K562 (cell line): ENCODE results near the gene HNRNPLL. TPM values are rescaled to one million over a fixed set of nuclear protein-coding genes. Genes with fewer than 3 reads are reported as not detected.
"Not testable (repeated sequence)": the region's sequence is repeated elsewhere in the genome, so short reads cannot be mapped to it uniquely, and the experiment has no call there.

Experiments used
- CBFA2T2 ChIP-seq: fragments of 450-650 bp; conservative IDR thresholded peaks from 2 replicates; pipeline ENCODE4 v1.6.1; 2017; ENCODE audit warnings: mild to moderate bottlenecking
- ETS1 ChIP-seq: conservative IDR thresholded peaks from 2 replicates; pipeline ENCODE4 v1.6.1; 2011; ENCODE audit warnings: low read depth, mild to moderate bottlenecking, low read length; ENCODE audit not compliant: control insufficient read depth
- FOXJ2 ChIP-seq: fragments of 200-800 bp; sonication (Bioruptor generic); IDR thresholded peaks from 2 replicates; pipeline ENCODE4 v1.6.1; 2016; ENCODE audit warnings: missing genetic modification characterization, missing compliant biosample characterization
- GABPA ChIP-seq: fragments of 200-800 bp; sonication (Bioruptor generic); conservative IDR thresholded peaks from 2 replicates; pipeline ENCODE4 v1.6.1; 2016; ENCODE audit warnings: low read depth, missing genetic modification characterization, missing compliant biosample characterization
- JUND ChIP-seq, 2 experiments: IDR thresholded peaks; 2 replicates in 1 of 2; 3 replicates in 1 of 2; pipeline ENCODE4 v1.6.1; 2011; ENCODE audit warnings: borderline replicate concordance in 2 of 2, low read depth in 2 of 2, low read length in 2 of 2, improper control_type of control experiment in 1 of 2, missing biosample characterization in 1 of 2, missing genetic modification characterization in 1 of 2, missing genetic modification reagents in 1 of 2
- MTA2 ChIP-seq: fragments of 450-650 bp; IDR thresholded peaks from 2 replicates; pipeline ENCODE4 v1.6.1; 2016; ENCODE audit warnings: low read depth
- NR2C1 ChIP-seq, 2 experiments: fragments of 450-650 bp; IDR thresholded peaks; 2 replicates each; pipeline ENCODE4 v1.6.1; 2017; ENCODE audit warnings: mild to moderate bottlenecking in 2 of 2, antibody characterized with exemption in 1 of 2, inconsistent platforms in 1 of 2, missing compliant biosample characterization in 1 of 2, missing genetic modification characterization in 1 of 2
- TCF3 ChIP-seq: sonication (generic); formaldehyde crosslinking; IDR thresholded peaks from 2 replicates; pipeline ENCODE4 v1.4.0; 2020; ENCODE audit warnings: mild to moderate bottlenecking, missing genetic modification reagents
- TEAD4 ChIP-seq, 2 experiments: sonication (generic) in 1 of 2; formaldehyde crosslinking in 1 of 2; IDR thresholded peaks; 2 replicates each; pipeline versions ENCODE4 v1.6.1 to v1.8.0; 2012 to 2022; ENCODE audit warnings: borderline replicate concordance in 1 of 2, inconsistent platforms in 1 of 2, low read length in 1 of 2, mild to moderate bottlenecking in 1 of 2, missing genetic modification reagents in 1 of 2
- USF1 ChIP-seq: sonication (generic); formaldehyde crosslinking; IDR thresholded peaks from 2 replicates; pipeline ENCODE4 v1.9.0; 2022; ENCODE audit warnings: mild to moderate bottlenecking, missing genetic modification reagents
- ZNF24 ChIP-seq: fragments of 450-650 bp; IDR thresholded peaks from 2 replicates; pipeline ENCODE4 v1.6.1; 2016
- ZNF311 ChIP-seq: fragments of 250-450 bp; sonication (Bioruptor Pico); IDR thresholded peaks from 2 replicates; pipeline ENCODE4 v1.4.0; 2020; ENCODE audit warnings: mild to moderate bottlenecking, moderate library complexity
- polyA plus RNA-seq, 8 experiments: library from polyadenylated mRNA; depleted of rRNA in 4 of 8; stranded (reverse) in 5 of 8; unstranded in 3 of 8; fragments of >200 nt; fragmentation: Nextera tagmentation in 2 of 8; fragmentation: Illumina TruSeq in 1 of 8; extraction: Ambion mirVana in 2 of 8; extraction: Trizol in 1 of 8; gene quantifications; 2 replicates each; pipeline versions ENCODE4 v1.2.1 to v1.2.3, GENCODE V29; 2011 to 2014; ENCODE audit warnings: inconsistent platforms in 1 of 8, missing spikeins in 1 of 8
- total RNA-seq, 7 experiments: library from RNA; depleted of rRNA in 6 of 7; stranded (reverse); fragments of >200 nt in 6 of 7; fragmentation: Illumina TruSeq in 2 of 7; extraction: Trizol in 2 of 7; gene quantifications; 2 replicates each; pipeline versions ENCODE4 v1.2.1 to v1.2.3, GENCODE V29; 2011 to 2021; ENCODE audit warnings: low replicate concordance in 1 of 7
- TF ChIP-seq, protein P1 (sequence below), 2 experiments: IDR thresholded peaks; 2 replicates each; pipeline ENCODE4 v1.6.1; 2011; ENCODE audit warnings: borderline replicate concordance in 1 of 2, control low read depth in 1 of 2, low read depth in 1 of 2, low read length in 1 of 2, mild to moderate bottlenecking in 1 of 2, mixed read lengths in 1 of 2, moderate library complexity in 1 of 2; ENCODE audit not compliant: insufficient read depth in 1 of 2, insufficient read length in 1 of 2, poor library complexity in 1 of 2, severe bottlenecking in 1 of 2; ENCODE audit errors: extremely low read depth in 1 of 2
- TF ChIP-seq, protein P2 (sequence below): sonication (generic); formaldehyde crosslinking; IDR thresholded peaks from 2 replicates; pipeline ENCODE4 v1.5.0; 2020; ENCODE audit warnings: missing genetic modification reagents
- TF ChIP-seq, protein P3 (sequence below): fragments of 450-650 bp; IDR thresholded peaks from 2 replicates; pipeline ENCODE4 v1.6.1; 2017; ENCODE audit warnings: antibody characterized with exemption, mild to moderate bottlenecking

HNRNPLL gene
- total and polyA plus RNA-seq, 9 of the 15 experiments (the other 6 are each of a cell fraction or from before 2014, with no cell fraction given): 19.8 to 135 (median 57.8) TPM

- TF ChIP-seq FOXJ2 (0 out of 2 replicates have a peak, but pooled peaks have one; percentile 41), TEAD4 (IDR thresholded peaks at IDR 0.05; ENCODE audit: low read length) (peak; percentile 99), ETS1 (peak; percentile 82; the same call in 1 of the 2 replicates), ZNF311 (CRISPR knock-in tag) (0 out of 2 replicates have a peak, but pooled peaks have one; percentile 1), TCF3 (peak; percentile 98), JUND (IDR thresholded peaks at IDR 0.05; ENCODE audit: borderline replicate concordance, low read depth, low read length) (peak; percentile 88), JUND (tag; IDR thresholded peaks at IDR 0.05; ENCODE audit: borderline replicate concordance, low read depth, low read length) (peak; percentile 73; the same call in 1 of the 3 replicates), USF1 (peak; percentile 91), ZNF24 (peak; percentile 60; the same call in 1 of the 2 replicates), CBFA2T2 (peak; percentile 96), NR2C1 (IDR thresholded peaks at IDR 0.05) (peak; percentile 74), NR2C1 (tag; IDR thresholded peaks at IDR 0.05) (peak; percentile 67; the same call in 1 of the 2 replicates), MTA2 (peak; percentile 91), GABPA (peak; percentile 74)
- not testable (repeated sequence) for TF ChIP-seq TEAD4 (CRISPR knock-in tag; IDR thresholded peaks at IDR 0.05; ENCODE audit: borderline replicate concordance)
- TF ChIP-seq, protein P1, sequence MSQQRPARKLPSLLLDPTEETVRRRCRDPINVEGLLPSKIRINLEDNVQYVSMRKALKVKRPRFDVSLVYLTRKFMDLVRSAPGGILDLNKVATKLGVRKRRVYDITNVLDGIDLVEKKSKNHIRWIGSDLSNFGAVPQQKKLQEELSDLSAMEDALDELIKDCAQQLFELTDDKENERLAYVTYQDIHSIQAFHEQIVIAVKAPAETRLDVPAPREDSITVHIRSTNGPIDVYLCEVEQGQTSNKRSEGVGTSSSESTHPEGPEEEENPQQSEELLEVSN (IDR thresholded peaks at IDR 0.05; ENCODE audit: borderline replicate concordance in 1 of 2, extremely low read depth in 1 of 2, insufficient read depth in 1 of 2, insufficient read length in 1 of 2, low read depth in 1 of 2, low read length in 1 of 2, poor library complexity in 1 of 2, severe bottlenecking in 1 of 2): peak in 1 of 2 experiments; percentile 38
- TF ChIP-seq, protein P2, sequence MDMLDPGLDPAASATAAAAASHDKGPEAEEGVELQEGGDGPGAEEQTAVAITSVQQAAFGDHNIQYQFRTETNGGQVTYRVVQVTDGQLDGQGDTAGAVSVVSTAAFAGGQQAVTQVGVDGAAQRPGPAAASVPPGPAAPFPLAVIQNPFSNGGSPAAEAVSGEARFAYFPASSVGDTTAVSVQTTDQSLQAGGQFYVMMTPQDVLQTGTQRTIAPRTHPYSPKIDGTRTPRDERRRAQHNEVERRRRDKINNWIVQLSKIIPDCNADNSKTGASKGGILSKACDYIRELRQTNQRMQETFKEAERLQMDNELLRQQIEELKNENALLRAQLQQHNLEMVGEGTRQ (CRISPR knock-in tag): peak; percentile 90
- TF ChIP-seq, protein P3, sequence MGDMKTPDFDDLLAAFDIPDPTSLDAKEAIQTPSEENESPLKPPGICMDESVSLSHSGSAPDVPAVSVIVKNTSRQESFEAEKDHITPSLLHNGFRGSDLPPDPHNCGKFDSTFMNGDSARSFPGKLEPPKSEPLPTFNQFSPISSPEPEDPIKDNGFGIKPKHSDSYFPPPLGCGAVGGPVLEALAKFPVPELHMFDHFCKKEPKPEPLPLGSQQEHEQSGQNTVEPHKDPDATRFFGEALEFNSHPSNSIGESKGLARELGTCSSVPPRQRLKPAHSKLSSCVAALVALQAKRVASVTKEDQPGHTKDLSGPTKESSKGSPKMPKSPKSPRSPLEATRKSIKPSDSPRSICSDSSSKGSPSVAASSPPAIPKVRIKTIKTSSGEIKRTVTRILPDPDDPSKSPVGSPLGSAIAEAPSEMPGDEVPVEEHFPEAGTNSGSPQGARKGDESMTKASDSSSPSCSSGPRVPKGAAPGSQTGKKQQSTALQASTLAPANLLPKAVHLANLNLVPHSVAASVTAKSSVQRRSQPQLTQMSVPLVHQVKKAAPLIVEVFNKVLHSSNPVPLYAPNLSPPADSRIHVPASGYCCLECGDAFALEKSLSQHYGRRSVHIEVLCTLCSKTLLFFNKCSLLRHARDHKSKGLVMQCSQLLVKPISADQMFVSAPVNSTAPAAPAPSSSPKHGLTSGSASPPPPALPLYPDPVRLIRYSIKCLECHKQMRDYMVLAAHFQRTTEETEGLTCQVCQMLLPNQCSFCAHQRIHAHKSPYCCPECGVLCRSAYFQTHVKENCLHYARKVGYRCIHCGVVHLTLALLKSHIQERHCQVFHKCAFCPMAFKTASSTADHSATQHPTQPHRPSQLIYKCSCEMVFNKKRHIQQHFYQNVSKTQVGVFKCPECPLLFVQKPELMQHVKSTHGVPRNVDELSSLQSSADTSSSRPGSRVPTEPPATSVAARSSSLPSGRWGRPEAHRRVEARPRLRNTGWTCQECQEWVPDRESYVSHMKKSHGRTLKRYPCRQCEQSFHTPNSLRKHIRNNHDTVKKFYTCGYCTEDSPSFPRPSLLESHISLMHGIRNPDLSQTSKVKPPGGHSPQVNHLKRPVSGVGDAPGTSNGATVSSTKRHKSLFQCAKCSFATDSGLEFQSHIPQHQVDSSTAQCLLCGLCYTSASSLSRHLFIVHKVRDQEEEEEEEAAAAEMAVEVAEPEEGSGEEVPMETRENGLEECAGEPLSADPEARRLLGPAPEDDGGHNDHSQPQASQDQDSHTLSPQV: peak; percentile 79; the same call in 1 of the 2 replicates
Observed at GRCh38 chr2:38643683-38644511, 41.2 kb upstream of the HNRNPLL start (continued).
